ENCODE results near the gene MAPRE3.

DNA sequence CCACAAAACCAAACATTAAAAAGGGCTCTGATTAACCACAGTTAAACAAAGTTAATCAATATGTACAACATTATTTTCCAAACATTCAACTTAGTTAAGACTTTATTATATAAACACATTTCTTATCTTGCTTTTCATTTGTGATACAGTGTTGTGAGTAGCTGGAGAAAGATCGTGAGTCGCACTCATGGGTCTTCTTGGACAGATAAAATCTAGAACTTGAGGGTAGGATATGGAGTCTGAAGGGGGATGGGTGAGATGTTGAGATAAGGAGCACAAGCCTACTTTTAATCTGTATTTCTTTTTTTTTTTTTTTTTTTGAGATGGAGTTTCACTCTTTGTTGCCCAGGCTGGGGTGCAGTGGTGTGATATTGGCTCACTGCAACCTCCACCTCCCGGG, 39.7 kb downstream of the MAPRE3 start:
- TF ChIP-seq, protein P1, sequence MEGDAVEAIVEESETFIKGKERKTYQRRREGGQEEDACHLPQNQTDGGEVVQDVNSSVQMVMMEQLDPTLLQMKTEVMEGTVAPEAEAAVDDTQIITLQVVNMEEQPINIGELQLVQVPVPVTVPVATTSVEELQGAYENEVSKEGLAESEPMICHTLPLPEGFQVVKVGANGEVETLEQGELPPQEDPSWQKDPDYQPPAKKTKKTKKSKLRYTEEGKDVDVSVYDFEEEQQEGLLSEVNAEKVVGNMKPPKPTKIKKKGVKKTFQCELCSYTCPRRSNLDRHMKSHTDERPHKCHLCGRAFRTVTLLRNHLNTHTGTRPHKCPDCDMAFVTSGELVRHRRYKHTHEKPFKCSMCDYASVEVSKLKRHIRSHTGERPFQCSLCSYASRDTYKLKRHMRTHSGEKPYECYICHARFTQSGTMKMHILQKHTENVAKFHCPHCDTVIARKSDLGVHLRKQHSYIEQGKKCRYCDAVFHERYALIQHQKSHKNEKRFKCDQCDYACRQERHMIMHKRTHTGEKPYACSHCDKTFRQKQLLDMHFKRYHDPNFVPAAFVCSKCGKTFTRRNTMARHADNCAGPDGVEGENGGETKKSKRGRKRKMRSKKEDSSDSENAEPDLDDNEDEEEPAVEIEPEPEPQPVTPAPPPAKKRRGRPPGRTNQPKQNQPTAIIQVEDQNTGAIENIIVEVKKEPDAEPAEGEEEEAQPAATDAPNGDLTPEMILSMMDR (conservative IDR thresholded peaks at IDR 0.05): no peak
- TF ChIP-seq ZFX (IDR thresholded peaks at IDR 0.05): no peak

Measured in C4-2B (cell line).